Panc1 (cell line): ENCODE measurements around the gene SCLT1. TPM values are rescaled to one million over a fixed set of nuclear protein-coding genes. Genes with fewer than 3 reads are reported as not detected.

ENCODE experiments used
- ATAC-seq: fragments of 200-7000 bp; cut with Tn5 transposase; 2 replicates; pipeline ENCODE4 v1.9.1; 2020; ENCODE audit warnings: mild to moderate bottlenecking, moderate library complexity
- BruUV-seq: library from RNA; stranded (reverse); fragments of 400-500 nt; replicated peaks from 2 replicates; lab custom pipeline; 2021; lab: Mats Ljungman, UMichigan
- CTCF ChIA-PET: fragments of 300-600 bp; sonication (Branson Sonifier 250); formaldehyde crosslinking; loops from one replicate; lab custom pipeline; 2022; ENCODE audit warnings: antibody characterized with exemption; lab: Charles Lee
- POLR2A ChIA-PET: fragments of 300-600 bp; sonication (Branson Sonifier 250); formaldehyde crosslinking; loops from one replicate; lab custom pipeline; 2022; ENCODE audit warnings: antibody characterized with exemption; lab: Charles Lee
- DNase-seq: peaks from one replicate; pipeline ENCODE4 v3.0.0-alpha.2; 2010; ENCODE audit warnings: low read depth, low spot score
- H3K27ac ChIP-seq: 2 replicates; pipeline ENCODE4 v1.5.1; 2011; ENCODE audit warnings: mild to moderate bottlenecking, low read length, inconsistent platforms
- H3K27me3 ChIP-seq: fragments of 200-500 bp; sonication (Bioruptor generic); 2 replicates; pipeline ENCODE4 v1.6.0; 2014; ENCODE audit warnings: low read length, inconsistent platforms; ENCODE audit not compliant: control insufficient read depth, insufficient read depth
- H3K36me3 ChIP-seq: fragments of 200-500 bp; sonication (Bioruptor generic); 2 replicates; pipeline ENCODE4 v1.5.1; 2014; ENCODE audit warnings: inconsistent platforms, mild to moderate bottlenecking, low read length, moderate library complexity; ENCODE audit not compliant: control insufficient read depth, insufficient read depth
- H3K4me1 ChIP-seq: 2 replicates; pipeline ENCODE4 v1.5.1; 2011; ENCODE audit warnings: inconsistent platforms, mild to moderate bottlenecking, low read length, moderate library complexity; ENCODE audit not compliant: control insufficient read depth, insufficient read depth
- H3K4me3 ChIP-seq, 2 experiments: 2 replicates each; pipeline ENCODE4 v1.5.1; 2011 to 2012; ENCODE audit warnings: low read depth in 2 of 2, low read length in 2 of 2, mild to moderate bottlenecking in 2 of 2, inconsistent platforms in 1 of 2, moderate library complexity in 1 of 2
- H3K9me3 ChIP-seq: fragments of 200-500 bp; sonication (Bioruptor generic); 2 replicates; pipeline ENCODE4 v1.5.1; 2014; ENCODE audit warnings: low read depth, mild to moderate bottlenecking, inconsistent platforms, low read length, moderate library complexity; ENCODE audit not compliant: control insufficient read depth, insufficient read depth
- CTCF ChIP-seq: fragments of 450-650 bp; IDR thresholded peaks from 2 replicates; pipeline ENCODE4 v1.5.1; 2017; ENCODE audit warnings: mild to moderate bottlenecking
- POLR2AphosphoS5 ChIP-seq: IDR thresholded peaks from 2 replicates; pipeline ENCODE4 v1.6.1; 2012; ENCODE audit warnings: mild to moderate bottlenecking, low read depth, low read length, moderate library complexity
- REST ChIP-seq, 2 experiments: IDR thresholded peaks; 2 replicates each; pipeline ENCODE4 v1.6.1; 2011 to 2012; ENCODE audit warnings: low read depth in 2 of 2, control low read depth in 1 of 2, low read length in 1 of 2, mild to moderate bottlenecking in 1 of 2, moderate library complexity in 1 of 2; ENCODE audit not compliant: insufficient read depth in 1 of 2
- SIN3A ChIP-seq: IDR thresholded peaks from 2 replicates; pipeline ENCODE4 v1.6.1; 2012; ENCODE audit warnings: low read depth, mild to moderate bottlenecking, low read length, moderate library complexity, borderline replicate concordance; ENCODE audit not compliant: insufficient read depth
- TCF7L2 ChIP-seq: IDR thresholded peaks from 2 replicates; pipeline ENCODE4 v1.6.1; 2011; ENCODE audit warnings: mild to moderate bottlenecking, low read depth, low read length, inconsistent platforms
- in situ Hi-C: cut with HindIII; loops from 2 replicates; pipeline ENCODE4 v1.10.0; 2016; ENCODE audit warnings: low sequenced_read_pairs, low pct_unique_long_range_greater_than_20kb
- intact Hi-C: fragments of 100-400 bp; cut with micrococcal nuclease; formaldehyde crosslinking; loops from one replicate; pipeline ENCODE4 v1.10.0; 2022; ENCODE audit not compliant: unreplicated experiment
- total RNA-seq: library from RNA; stranded (reverse); gene quantifications from one replicate; pipeline ENCODE4 v1.2.1, GENCODE V29; 2021; ENCODE audit not compliant: unreplicated experiment

SCLT1 gene
- total RNA-seq, 1 experiment from 2014 or later: 9.7 TPM

- Histone ChIP-seq H3K36me3 (no peaks in the 10 kb centered on the region), H3K9me3 (no peaks in the 10 kb centered on the region), H3K27ac (no peak overlapping the region), H3K4me1 (peaks cover 2% of the 10 kb centered on the region; the same call in 1 of the 2 replicates), H3K4me3 (no peak overlapping the region), H3K27me3 (no peaks in the 10 kb centered on the region)
- BruUV-seq: no TSS peak
- TF ChIP-seq REST (IDR thresholded peaks at IDR 0.05; ENCODE audit: insufficient read depth in 1 of 2, low read depth in 2 of 2, low read length in 1 of 2) (no peak), POLR2AphosphoS5 (no peak), SIN3A (no peak), CTCF (no peak), TCF7L2 (no peak)
- ATAC-seq (no peak), DNase-seq (no peak)
- in situ Hi-C loops: no loop called here
- intact Hi-C loops: no loop called here
- POLR2A ChIA-PET: no interaction called here
- CTCF ChIA-PET: no interaction called here
Observed at GRCh38 chr4:129087516-129087915, 5.8 kb downstream of the SCLT1 start.

- H3K9me3 ChIP-seq: no peaks in the 10 kb centered on the region
- intact Hi-C loops: no loop called here
- ChIA-PET CTCF (no interaction called here), POLR2A (no interaction called here)
- no peaks in the 10 kb centered on the region for H3K36me3 ChIP-seq
- no peaks in the 10 kb centered on the region for H3K27me3 ChIP-seq
- in situ Hi-C loops: no loop called here
- H3K4me3 ChIP-seq: no peak overlapping the region
- BruUV-seq: no TSS peak
- no peak overlapping the region for H3K27ac ChIP-seq
- no peak for ATAC-seq
- DNase-seq: no peak
- no peaks in the 10 kb centered on the region for H3K4me1 ChIP-seq
- no peak for TF ChIP-seq SIN3A
- TF ChIP-seq POLR2AphosphoS5: no peak
- TF ChIP-seq REST (IDR thresholded peaks at IDR 0.05; ENCODE audit: insufficient read depth in 1 of 2, low read depth in 2 of 2, low read length in 1 of 2): no peak
- TF ChIP-seq CTCF: no peak
Observed at GRCh38 chr4:129085472-129085871, 7.9 kb downstream of the SCLT1 start.
